Stimulated activated CD8-positive, alpha-beta memory T cell treated with anti-CD3 and anti-CD28 coated beads, Interleukin-15, amount 100 ng/mL, for 48 hours (primary cell): ENCODE measurements around the gene HNRNPM.
"Not testable (repeated sequence)": the region's sequence is repeated elsewhere in the genome, so short reads cannot be mapped to it uniquely, and the experiment has no call there.

Source experiments
- DNase-seq, 2 donors: peaks; one replicate each; pipeline ENCODE4 v3.0.0-alpha.2; 2020; ENCODE audit warnings: low read depth in 2 of 2

The HNRNPM gene

GRCh38 chr19:8511573-8512101 is 66.9 kb downstream of the HNRNPM start:
- no peak for DNase-seq

- DNase-seq = no peak
These were observed 67.6 kb downstream of the HNRNPM start for GRCh38 chr19:8512115-8512967.

- DNase-seq = no peak
These were observed 68.4 kb downstream of the HNRNPM start for GRCh38 chr19:8513036-8513686.

GRCh38 chr19:8513687-8514504 is 69.1 kb downstream of the HNRNPM start, which contains the start of gene ZNF414:
TSS of gene ZNF414 (minus strand) at chr19:8514167. CDS start at chr19:8514046, 121 bp downstream.
- DNase-seq = peak; percentile 91 to 95

GRCh38 chr19:8514505-8515009 is 69.8 kb downstream of the HNRNPM start:
- not testable (repeated sequence) for DNase-seq

- peak; percentile 32 to 51 for DNase-seq
These were observed 70.5 kb downstream of the HNRNPM start for GRCh38 chr19:8515317-8515716.

GRCh38 chr19:8517551-8518442 is 73.0 kb downstream of the HNRNPM start:
- peak in 1 of 2 donors; percentile 12 for DNase-seq

GRCh38 chr19:8518536-8518935 is 73.8 kb downstream of the HNRNPM start:
- DNase-seq = no peak

GRCh38 chr19:8519388-8519787 is 74.6 kb downstream of the HNRNPM start:
- DNase-seq = no peak

- no peak for DNase-seq
These were observed 80.6 kb downstream of the HNRNPM start for GRCh38 chr19:8525401-8525684.

GRCh38 chr19:8526345-8527091 is 81.7 kb downstream of the HNRNPM start:
- DNase-seq = no peak

GRCh38 chr19:8528500-8528899 is 83.7 kb downstream of the HNRNPM start:
- DNase-seq = no peak

GRCh38 chr19:8529369-8530006 is 84.7 kb downstream of the HNRNPM start:
- no peak for DNase-seq

GRCh38 chr19:8530061-8530679 is 85.4 kb downstream of the HNRNPM start:
- no peak for DNase-seq

- no peak for DNase-seq
These were observed 86.7 kb downstream of the HNRNPM start for GRCh38 chr19:8531470-8531869.

- no peak for DNase-seq
These were observed 87.5 kb downstream of the HNRNPM start for GRCh38 chr19:8532225-8532624.

GRCh38 chr19:8536282-8536681 is 91.5 kb downstream of the HNRNPM start:
- DNase-seq = no peak

GRCh38 chr19:8537099-8537498 is 92.3 kb downstream of the HNRNPM start:
- no peak for DNase-seq
